Breast epithelium (tissue), 3 donors: Measurements from ENCODE around the gene MAMDC4.

Experiments
- POLR2A ChIP-seq: fragments of 450-650 bp; IDR thresholded peaks from one replicate; pipeline ENCODE4 v1.6.1; 2016; ENCODE audit warnings: antibody characterized with exemption, mild to moderate bottlenecking, moderate library complexity
- POLR2AphosphoS5 ChIP-seq, 3 donors: sonication (generic); formaldehyde crosslinking; IDR thresholded peaks; one replicate each; pipeline ENCODE4 v1.6.1; 2017; ENCODE audit warnings: antibody characterized with exemption in 3 of 3
- TF ChIP-seq, protein P1 (sequence below), 3 donors: fragments of 450-650 bp; IDR thresholded peaks; one replicate each; pipeline ENCODE4 v1.5.1; 2016 to 2017; ENCODE audit warnings: antibody characterized with exemption in 3 of 3, mild to moderate bottlenecking in 3 of 3, moderate library complexity in 3 of 3

- TF ChIP-seq, protein P1, sequence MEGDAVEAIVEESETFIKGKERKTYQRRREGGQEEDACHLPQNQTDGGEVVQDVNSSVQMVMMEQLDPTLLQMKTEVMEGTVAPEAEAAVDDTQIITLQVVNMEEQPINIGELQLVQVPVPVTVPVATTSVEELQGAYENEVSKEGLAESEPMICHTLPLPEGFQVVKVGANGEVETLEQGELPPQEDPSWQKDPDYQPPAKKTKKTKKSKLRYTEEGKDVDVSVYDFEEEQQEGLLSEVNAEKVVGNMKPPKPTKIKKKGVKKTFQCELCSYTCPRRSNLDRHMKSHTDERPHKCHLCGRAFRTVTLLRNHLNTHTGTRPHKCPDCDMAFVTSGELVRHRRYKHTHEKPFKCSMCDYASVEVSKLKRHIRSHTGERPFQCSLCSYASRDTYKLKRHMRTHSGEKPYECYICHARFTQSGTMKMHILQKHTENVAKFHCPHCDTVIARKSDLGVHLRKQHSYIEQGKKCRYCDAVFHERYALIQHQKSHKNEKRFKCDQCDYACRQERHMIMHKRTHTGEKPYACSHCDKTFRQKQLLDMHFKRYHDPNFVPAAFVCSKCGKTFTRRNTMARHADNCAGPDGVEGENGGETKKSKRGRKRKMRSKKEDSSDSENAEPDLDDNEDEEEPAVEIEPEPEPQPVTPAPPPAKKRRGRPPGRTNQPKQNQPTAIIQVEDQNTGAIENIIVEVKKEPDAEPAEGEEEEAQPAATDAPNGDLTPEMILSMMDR (IDR thresholded peaks at IDR 0.05): no peak
- TF ChIP-seq POLR2AphosphoS5 (IDR thresholded peaks at IDR 0.05) (no peak), POLR2A (no peak)
Measured at GRCh38 chr9:136815422-136815782, 36.7 kb upstream of the MAMDC4 start.
